TTC549 (cell line): ENCODE data around the gene NXNL1.

Experiments used
- FAIRE-seq: peaks from 2 replicates; lab custom pipeline; 2012; peaks lifted over from hg19 to GRCh38; lab: Jason Lieb, UNC

NXNL1 gene

GRCh38 chr19:17419621-17420474 lies 40.9 kb downstream of the NXNL1 start, which contains the start of gene MVB12A:
Gene MVB12A (plus strand): TSS chr19:17420047. CDS start chr19:17420136, 89 bp downstream.
- peak; percentile 96 for FAIRE-seq

DNA sequence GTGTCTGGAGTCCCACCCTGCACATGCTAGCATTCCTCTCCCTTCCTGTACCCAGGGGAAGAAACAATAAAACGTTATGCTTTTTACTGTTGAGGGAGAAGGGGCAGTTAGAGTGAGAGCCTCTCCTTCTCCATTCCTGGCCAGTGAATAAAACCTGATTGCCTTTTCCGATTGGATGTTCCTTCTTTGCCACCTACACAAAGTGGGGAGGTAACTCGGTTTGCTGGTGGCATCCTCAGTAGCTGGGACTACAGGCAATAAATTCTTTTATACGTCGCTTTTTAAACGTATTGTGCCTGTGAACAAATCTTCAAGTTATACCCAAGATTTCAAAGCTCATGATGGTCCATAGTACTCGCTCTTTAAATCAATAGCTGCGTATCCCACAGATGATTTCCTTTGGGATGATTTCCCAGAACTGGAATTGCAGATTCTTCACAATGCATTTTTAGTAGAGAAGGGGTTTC lies 41.5 kb downstream of the NXNL1 start:
- no peak for FAIRE-seq

GRCh38 chr19:17418710-17419109 lies 42.0 kb downstream of the NXNL1 start:
- FAIRE-seq: no peak

- no peak for FAIRE-seq
Measured at GRCh38 chr19:17415121-17415520, 45.6 kb downstream of the NXNL1 start.

GRCh38 chr19:17414097-17414496 lies 46.6 kb downstream of the NXNL1 start:
- FAIRE-seq: no peak

DNA sequence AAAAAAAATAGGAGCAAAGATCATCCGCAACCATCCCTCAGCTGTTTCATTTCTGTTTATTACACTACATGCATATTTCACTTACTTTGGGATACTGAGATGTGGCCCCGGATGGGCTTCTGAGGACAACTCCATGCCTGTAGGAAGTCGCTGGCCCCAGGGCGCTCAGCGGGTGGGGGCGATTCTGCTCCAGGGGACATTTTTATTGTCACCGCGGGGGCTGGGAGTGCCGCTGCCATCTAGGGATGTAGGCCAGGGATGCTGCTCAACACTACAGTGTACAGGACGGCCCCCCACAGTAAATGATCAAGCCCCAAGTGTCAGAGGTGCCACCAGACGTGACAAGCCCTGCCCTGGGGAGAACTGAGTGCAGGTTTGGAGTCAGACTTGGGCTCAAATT lies 48.9 kb downstream of the NXNL1 start:
- FAIRE-seq: no peak

DNA sequence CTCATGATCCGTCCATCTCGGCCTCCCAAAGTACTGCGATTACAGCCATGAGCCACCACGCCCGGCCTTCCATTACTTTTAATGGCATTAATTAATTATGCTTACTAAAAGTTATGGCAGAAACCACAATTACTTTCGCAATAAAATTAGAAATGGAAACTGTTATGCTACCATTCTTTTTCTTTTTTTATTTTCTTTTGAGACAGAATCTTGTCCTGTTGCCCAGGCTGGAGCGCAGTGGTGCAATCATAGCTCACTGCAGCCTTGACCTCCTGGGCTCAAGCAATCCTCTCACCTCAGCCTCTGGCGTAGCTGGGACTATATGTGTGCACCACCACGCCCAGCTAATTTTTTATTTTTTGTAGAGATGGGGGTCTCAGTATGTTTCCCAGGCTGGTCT lies 50.7 kb downstream of the NXNL1 start:
- no peak for FAIRE-seq

GRCh38 chr19:17406887-17407196 lies 53.9 kb downstream of the NXNL1 start:
- FAIRE-seq: no peak

- FAIRE-seq: no peak
Measured at GRCh38 chr19:17406046-17406886, 54.5 kb downstream of the NXNL1 start.
